Measurements from ENCODE around the gene AFDN. TPM values are rescaled to one million over a fixed set of nuclear protein-coding genes. Genes with fewer than 3 reads are reported as not detected.

The AFDN gene
- polyA plus RNA-seq, 1 of the 3 experiments (the other 2 are of a cell fraction) = 25.1 TPM

DNA sequence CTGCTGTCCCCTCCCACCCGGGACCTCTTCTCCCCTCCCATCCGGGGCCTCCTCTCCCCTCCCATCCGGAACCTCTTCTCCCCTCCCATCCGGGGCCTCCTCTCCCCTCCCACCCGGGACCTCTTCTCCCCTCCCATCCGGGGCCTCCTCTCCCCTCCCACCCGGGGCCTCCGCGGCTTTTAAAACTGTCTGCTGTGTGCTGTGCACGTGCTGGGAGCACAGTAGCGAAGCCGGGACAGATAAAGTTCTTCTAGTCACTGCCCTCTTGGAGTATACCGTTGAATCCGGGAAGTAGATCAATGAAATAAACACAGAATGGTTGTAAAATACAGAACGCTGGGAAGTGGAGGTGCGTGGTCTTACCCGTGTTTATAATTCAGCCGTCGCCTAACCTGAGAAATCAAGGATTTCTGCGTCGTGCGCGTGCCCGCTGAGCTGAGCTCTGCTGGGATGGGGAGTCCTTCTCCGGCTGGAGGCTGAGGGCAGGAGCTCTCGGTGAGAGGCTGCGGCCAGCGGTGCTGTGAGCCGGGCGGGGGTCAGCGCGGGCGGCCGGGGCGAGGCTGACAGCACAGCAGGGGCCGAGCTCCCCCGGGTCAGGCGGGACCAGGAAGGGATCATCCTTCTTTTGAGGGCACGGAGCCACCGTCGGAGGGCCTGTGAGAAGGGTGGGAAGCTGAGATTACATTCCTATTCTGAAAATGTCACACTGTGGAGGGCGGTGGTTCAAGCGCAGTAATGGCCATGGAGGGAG is 151.2 kb downstream of the AFDN start (continued):
- TF ChIP-seq FOXM1 (IDR thresholded peaks at IDR 0.05; ENCODE audit: low read depth) (no peak), MEF2A (IDR thresholded peaks at IDR 0.05; ENCODE audit: borderline replicate concordance, low read depth) (no peak), PBX3 (IDR thresholded peaks at IDR 0.05) (no peak)

GRCh38 chr6:167978607-167979006 is 151.9 kb downstream of the AFDN start:
- Histone ChIP-seq H3K27me3 (ENCODE audit: insufficient read depth) (no peaks in the 10 kb centered on the region), H3K9me2 (no peaks in the 10 kb centered on the region), H2AFZ (ENCODE audit: low read depth) (no peak overlapping the region), H3K9ac (no peak overlapping the region), H3K27ac (ENCODE audit: low read depth in 2 of 2, low read length in 1 of 2) (no peak overlapping the region), H3K9me3 (no peaks in the 10 kb centered on the region), H4K20me1 (ENCODE audit: insufficient read depth) (no peaks in the 10 kb centered on the region), H3K4me1 (ENCODE audit: control insufficient read depth in 1 of 2, insufficient read depth in 2 of 2, low read depth in 1 of 2, low read length in 1 of 2) (peaks cover 0 to 4% of the 10 kb centered on the region in 2 experiments; a peak in 1 of 4 replicates), H3K36me3 (replicated peaks in 1 of 2; ENCODE audit: control insufficient read depth in 1 of 2, insufficient read depth in 2 of 2, low read length in 1 of 2) (no peaks in the 10 kb centered on the region), H3K4me3 (ENCODE audit: low read depth in 2 of 2, low read length in 1 of 2) (no peak overlapping the region), H3F3A (replicated peaks; ENCODE audit: insufficient read depth) (no peaks in the 10 kb centered on the region), H3K79me2 (ENCODE audit: insufficient read depth) (no peaks in the 10 kb centered on the region), H3K4me2 (no peak overlapping the region)
- CTCF ChIA-PET = interaction anchor here (2.3 kb wide), 1 partner anchor 11 kb away, joined by 8 read pairs; no protein-coding TSS in a partner anchor
- POLR2A ChIA-PET = no interaction called here
- no peak for DNase-seq
- TF ChIP-seq CHD2 (IDR thresholded peaks at IDR 0.05; ENCODE audit: low read length, partially characterized antibody) = no peak
- no peak for TF ChIP-seq NFIC (IDR thresholded peaks at IDR 0.05; ENCODE audit: borderline replicate concordance)
- no peak for TF ChIP-seq FOXM1 (IDR thresholded peaks at IDR 0.05; ENCODE audit: low read depth)
- TF ChIP-seq MEF2A (IDR thresholded peaks at IDR 0.05; ENCODE audit: borderline replicate concordance, low read depth) = no peak
- TF ChIP-seq EZH2phosphoT487 (IDR thresholded peaks at IDR 0.05; ENCODE audit: borderline replicate concordance, low read depth) = no peak
- TF ChIP-seq SIN3A (IDR thresholded peaks at IDR 0.05; ENCODE audit: borderline replicate concordance, low read depth, low read length) = no peak
- TF ChIP-seq PBX3 (IDR thresholded peaks at IDR 0.05) = no peak
- no peak for TF ChIP-seq RCOR1 (IDR thresholded peaks at IDR 0.05; ENCODE audit: low read length)
- no peak for TF ChIP-seq YY1 (IDR thresholded peaks at IDR 0.05; ENCODE audit: low read depth)
- TF ChIP-seq TAF1 (IDR thresholded peaks at IDR 0.05; ENCODE audit: borderline replicate concordance, low read depth, low read length) = no peak
- no peak for TF ChIP-seq USF2 (IDR thresholded peaks at IDR 0.05; ENCODE audit: borderline replicate concordance, low read depth, low read length)
- no peak for TF ChIP-seq TEAD4 (IDR thresholded peaks at IDR 0.05; ENCODE audit: borderline replicate concordance, insufficient read depth)
- TF ChIP-seq REST (IDR thresholded peaks at IDR 0.05; ENCODE audit: low read depth, low read length) = no peak
- no peak for TF ChIP-seq IRF3 (IDR thresholded peaks at IDR 0.05; ENCODE audit: low read depth, low read length)
- TF ChIP-seq SMC3 (IDR thresholded peaks at IDR 0.05; ENCODE audit: low read depth, low read length) = no peak
- TF ChIP-seq JUND (IDR thresholded peaks at IDR 0.05) = no peak
- 65% methylated on average over 7 of the region's 7 CpGs for WGBS (ENCODE audit: low lambda C conversion rate)
